ENCODE data around the gene FCAMR. TPM values are rescaled to one million over a fixed set of nuclear protein-coding genes. Genes with fewer than 3 reads are reported as not detected.

FCAMR gene
- total RNA-seq, 1 donor from 2014 or later: 3.6 TPM

- no peak for DNase-seq (ENCODE audit: low read depth)
Measured at GRCh38 chr1:206960676-206961386, 9.4 kb downstream of the FCAMR start.

- DNase-seq (ENCODE audit: low read depth): no peak
Measured at GRCh38 chr1:206958144-206958543, 12.1 kb downstream of the FCAMR start.

- no peak for DNase-seq (ENCODE audit: low read depth)
Measured at GRCh38 chr1:206957639-206958038, 12.6 kb downstream of the FCAMR start.

- no peak for DNase-seq (ENCODE audit: low read depth)
Measured at GRCh38 chr1:206955476-206956451, 14.5 kb downstream of the FCAMR start.

GRCh38 chr1:206954459-206955342 lies 15.6 kb downstream of the FCAMR start:
- DNase-seq (ENCODE audit: low read depth): peak; percentile 90

- no peak for DNase-seq (ENCODE audit: low read depth)
Measured at GRCh38 chr1:206953626-206954025, 16.6 kb downstream of the FCAMR start.

GRCh38 chr1:206953126-206953525 lies 17.1 kb downstream of the FCAMR start:
- DNase-seq (ENCODE audit: low read depth): no peak

- DNase-seq (ENCODE audit: low read depth): peak; percentile 91
Measured at GRCh38 chr1:206952171-206952570, 18.1 kb downstream of the FCAMR start.

GRCh38 chr1:206951318-206952100 lies 18.8 kb downstream of the FCAMR start:
- peak; percentile 93 for DNase-seq (ENCODE audit: low read depth)

- DNase-seq (ENCODE audit: low read depth): no peak
Measured at GRCh38 chr1:206949641-206950040, 20.6 kb downstream of the FCAMR start.

GRCh38 chr1:206949208-206949607 lies 21.1 kb downstream of the FCAMR start:
- no peak for DNase-seq (ENCODE audit: low read depth)

GRCh38 chr1:206947255-206947654 lies 23.0 kb downstream of the FCAMR start:
- no peak for DNase-seq (ENCODE audit: low read depth)

- no peak for DNase-seq (ENCODE audit: low read depth)
Measured at GRCh38 chr1:206946261-206946660, 24.0 kb downstream of the FCAMR start, which contains the start of gene PIGR. Gene PIGR, minus strand, starts transcription at chr1:206946466. Its CDS starts 5,935 bp downstream, at chr1:206940531.

- DNase-seq (ENCODE audit: low read depth): no peak
Measured at GRCh38 chr1:206945779-206946178, 24.5 kb downstream of the FCAMR start.

- no peak for DNase-seq (ENCODE audit: low read depth)
Measured at GRCh38 chr1:206944703-206945102, 25.6 kb downstream of the FCAMR start.

GRCh38 chr1:206941766-206942418 lies 28.4 kb downstream of the FCAMR start:
- DNase-seq (ENCODE audit: low read depth): peak; percentile 82

- DNase-seq (ENCODE audit: low read depth): no peak
Measured at GRCh38 chr1:206940588-206940936, 29.7 kb downstream of the FCAMR start.

GRCh38 chr1:206939841-206940587 lies 30.2 kb downstream of the FCAMR start:
- no peak for DNase-seq (ENCODE audit: low read depth)

- DNase-seq (ENCODE audit: low read depth): no peak
Measured at GRCh38 chr1:206939131-206939530, 31.1 kb downstream of the FCAMR start.

- DNase-seq (ENCODE audit: low read depth): no peak
Measured at GRCh38 chr1:206937425-206937824, 32.8 kb downstream of the FCAMR start.

Measured in renal cortical epithelial cell (primary cell).